Measurements from ENCODE around the gene SYNGAP1. TPM values are rescaled to one million over a fixed set of nuclear protein-coding genes. Genes with fewer than 3 reads are reported as not detected.

Gene SYNGAP1
- total RNA-seq, 2 experiments from 2014 or later: 24.1 to 39.8 TPM

GRCh38 chr6:33410050-33410710, 9.7 kb upstream of the SYNGAP1 start:
- H3K4me3 Mint-ChIP-seq: peak overlapping the region; percentile 88
- H3K36me3 Mint-ChIP-seq: peaks cover 45% of the 10 kb centered on the region
- H3K9me3 Mint-ChIP-seq (ENCODE audit: low read depth): no peaks in the 10 kb centered on the region
- peak overlapping the region; percentile 98 for H3K27ac Mint-ChIP-seq
- DNase-seq (peak; percentile 98), ATAC-seq (peak; percentile 91)
- H3K4me1 Mint-ChIP-seq: peaks cover 45% of the 10 kb centered on the region
- H3K27me3 Mint-ChIP-seq: no peaks in the 10 kb centered on the region
- CTCF ChIA-PET: interaction anchor here (0.6 to 1.0 kb wide), 6 partner anchors 14 to 161 kb away, joined by 3 to 5 read pairs (median 3); partner anchors contain the start of gene KIFC1

- Mint-ChIP-seq H3K36me3 (peaks cover 42% of the 10 kb centered on the region), H3K4me1 (peaks cover 46% of the 10 kb centered on the region)
These were observed 8.9 kb upstream of the SYNGAP1 start, which contains the start of gene PHF1 for GRCh38 chr6:33410711-33411631. Gene PHF1, plus strand, starts transcription at chr6:33411014. Its CDS starts 1,250 bp downstream, at chr6:33412264.

GRCh38 chr6:33411632-33412005, 8.2 kb upstream of the SYNGAP1 start:
- H3K4me1 Mint-ChIP-seq: peaks cover 52% of the 10 kb centered on the region
- no peaks in the 10 kb centered on the region for H3K27me3 Mint-ChIP-seq
- CTCF ChIA-PET: interaction anchor here (1.1 kb wide), 1 partner anchor 15 kb away, joined by 6 read pairs; no protein-coding TSS in a partner anchor
- no peak for ATAC-seq
- no peaks in the 10 kb centered on the region for H3K9me3 Mint-ChIP-seq (ENCODE audit: low read depth)
- peaks cover 40% of the 10 kb centered on the region for H3K36me3 Mint-ChIP-seq
- DNase-seq: no peak
- H3K27ac Mint-ChIP-seq: peak overlapping the region; percentile 74
- H3K4me3 Mint-ChIP-seq: peak overlapping the region; percentile 68

More at GRCh38 chr6:33410711-33411631, 8.9 kb upstream of the SYNGAP1 start, which contains the start of gene PHF1:
- H3K27me3 Mint-ChIP-seq: no peaks in the 10 kb centered on the region
- ATAC-seq (peak; percentile 46), DNase-seq (no peak)
- H3K9me3 Mint-ChIP-seq (ENCODE audit: low read depth): no peaks in the 10 kb centered on the region
- peak within 1 kb of the TSS; percentile 98 for H3K27ac Mint-ChIP-seq
- CTCF ChIA-PET: interaction anchor here (0.7 to 1.1 kb wide), 3 partner anchors 15 kb away, joined by 3 to 6 read pairs (median 5); no protein-coding TSS in a partner anchor
- peak within 1 kb of the TSS; percentile 88 for H3K4me3 Mint-ChIP-seq

- H3K4me3 Mint-ChIP-seq: peak overlapping the region; percentile 38
- H3K36me3 Mint-ChIP-seq: peaks cover 35% of the 10 kb centered on the region
- no peak overlapping the region for H3K27ac Mint-ChIP-seq
- CTCF ChIA-PET: interaction anchor here (1.1 kb wide), 1 partner anchor 14 kb away, joined by 6 read pairs; no protein-coding TSS in a partner anchor
- no peaks in the 10 kb centered on the region for H3K9me3 Mint-ChIP-seq (ENCODE audit: low read depth)
- peaks cover 55% of the 10 kb centered on the region for H3K4me1 Mint-ChIP-seq
- ATAC-seq: no peak
- no peaks in the 10 kb centered on the region for H3K27me3 Mint-ChIP-seq
- no peak for DNase-seq
These were observed 7.5 kb upstream of the SYNGAP1 start for GRCh38 chr6:33412140-33413009.

GRCh38 chr6:33413241-33414120, 6.4 kb upstream of the SYNGAP1 start:
- CTCF ChIA-PET: no interaction called here
- ATAC-seq (no peak), DNase-seq (no peak)
- Mint-ChIP-seq H3K27me3 (no peaks in the 10 kb centered on the region), H3K9me3 (ENCODE audit: low read depth) (no peaks in the 10 kb centered on the region), H3K27ac (peak overlapping the region; percentile 38), H3K36me3 (peaks cover 28% of the 10 kb centered on the region), H3K4me3 (no peak overlapping the region), H3K4me1 (peaks cover 59% of the 10 kb centered on the region)

- Mint-ChIP-seq H3K9me3 (ENCODE audit: low read depth) (no peaks in the 10 kb centered on the region), H3K27ac (no peak overlapping the region), H3K4me1 (peaks cover 64% of the 10 kb centered on the region), H3K27me3 (no peaks in the 10 kb centered on the region), H3K36me3 (peaks cover 22% of the 10 kb centered on the region), H3K4me3 (no peak overlapping the region)
- CTCF ChIA-PET: no interaction called here
- ATAC-seq (no peak), DNase-seq (no peak)
These were observed 5.1 kb upstream of the SYNGAP1 start for GRCh38 chr6:33414592-33415271.

GRCh38 chr6:33415831-33416230, 4.0 kb upstream of the SYNGAP1 start:
- Mint-ChIP-seq H3K27ac (peak overlapping the region; percentile 71), H3K27me3 (no peaks in the 10 kb centered on the region), H3K36me3 (peaks cover 20% of the 10 kb centered on the region), H3K4me1 (peaks cover 64% of the 10 kb centered on the region), H3K4me3 (peak overlapping the region; percentile 97), H3K9me3 (ENCODE audit: low read depth) (no peaks in the 10 kb centered on the region)
- ATAC-seq (no peak), DNase-seq (no peak)
- CTCF ChIA-PET: no interaction called here

GRCh38 chr6:33416386-33417127, 3.3 kb upstream of the SYNGAP1 start:
- CTCF ChIA-PET: interaction anchor here (0.5 to 3.3 kb wide), 3 partner anchors 10 to 165 kb away, joined by 3 to 27 read pairs (median 3); no protein-coding TSS in a partner anchor

GRCh38 chr6:33417128-33417902, 2.5 kb upstream of the SYNGAP1 start:
- peak; percentile 58 for DNase-seq

More at GRCh38 chr6:33416386-33417127, 3.3 kb upstream of the SYNGAP1 start:
- H3K4me3 Mint-ChIP-seq: peak overlapping the region; percentile 97
- H3K4me1 Mint-ChIP-seq: peaks cover 65% of the 10 kb centered on the region
- H3K27ac Mint-ChIP-seq: peak overlapping the region; percentile 99
- peak; percentile 55 for DNase-seq
- no peaks in the 10 kb centered on the region for H3K9me3 Mint-ChIP-seq (ENCODE audit: low read depth)
- peaks cover 6% of the 10 kb centered on the region for H3K27me3 Mint-ChIP-seq
- no peak for ATAC-seq
- peaks cover 20% of the 10 kb centered on the region for H3K36me3 Mint-ChIP-seq

GRCh38 chr6:33417903-33418689, 1.8 kb upstream of the SYNGAP1 start, which contains the start of gene CUTA:
Gene CUTA, minus strand, starts transcription at chr6:33418107. Its CDS starts 107 bp downstream, at chr6:33418000.
- H3K9me3 Mint-ChIP-seq (ENCODE audit: low read depth): no peaks in the 10 kb centered on the region
- DNase-seq (peak; percentile 100), ATAC-seq (peak; percentile 90)
- H3K27me3 Mint-ChIP-seq: peaks cover 15% of the 10 kb centered on the region
- peak within 1 kb of the TSS; percentile 97 for H3K4me3 Mint-ChIP-seq
- CTCF ChIA-PET: interaction anchor here (0.6 to 3.3 kb wide), 6 partner anchors 12 to 161 kb away, joined by 3 to 27 read pairs (median 3); partner anchors contain the start of genes BAK1 and ZBTB9
- peaks cover 20% of the 10 kb centered on the region for H3K36me3 Mint-ChIP-seq
- H3K27ac Mint-ChIP-seq: peak within 1 kb of the TSS; percentile 99
- H3K4me1 Mint-ChIP-seq: peaks cover 58% of the 10 kb centered on the region

More at GRCh38 chr6:33417128-33417902, 2.5 kb upstream of the SYNGAP1 start:
- ATAC-seq: no peak
- CTCF ChIA-PET: interaction anchor here (0.5 to 3.3 kb wide), 6 partner anchors 9 to 164 kb away, joined by 3 to 27 read pairs (median 3); partner anchors contain the start of genes BAK1 and ZBTB9
- Mint-ChIP-seq H3K4me1 (peaks cover 62% of the 10 kb centered on the region), H3K9me3 (ENCODE audit: low read depth) (no peaks in the 10 kb centered on the region), H3K27me3 (peaks cover 12% of the 10 kb centered on the region), H3K36me3 (peaks cover 20% of the 10 kb centered on the region), H3K27ac (peak overlapping the region; percentile 99), H3K4me3 (peak overlapping the region; percentile 97)

Measured in activated CD8-positive, alpha-beta memory T cell treated with anti-CD3 and anti-CD28 coated beads, Interleukin-2, amount 10 ng/mL, durations not matched to agents 7 days and 5 days (primary cell).